ENCODE data around the gene MBD4.
"Not testable (repeated sequence)": the region's sequence is repeated elsewhere in the genome, so short reads cannot be mapped to it uniquely, and the experiment has no call there.

Gene MBD4

GRCh38 chr3:129410971-129411370 lies 28.8 kb downstream of the MBD4 start:
- DNase-seq (ENCODE audit: low read depth in 2 of 2) = no peak

GRCh38 chr3:129409541-129409940 lies 30.2 kb downstream of the MBD4 start:
- no peak for DNase-seq (ENCODE audit: low read depth in 2 of 2)

DNA sequence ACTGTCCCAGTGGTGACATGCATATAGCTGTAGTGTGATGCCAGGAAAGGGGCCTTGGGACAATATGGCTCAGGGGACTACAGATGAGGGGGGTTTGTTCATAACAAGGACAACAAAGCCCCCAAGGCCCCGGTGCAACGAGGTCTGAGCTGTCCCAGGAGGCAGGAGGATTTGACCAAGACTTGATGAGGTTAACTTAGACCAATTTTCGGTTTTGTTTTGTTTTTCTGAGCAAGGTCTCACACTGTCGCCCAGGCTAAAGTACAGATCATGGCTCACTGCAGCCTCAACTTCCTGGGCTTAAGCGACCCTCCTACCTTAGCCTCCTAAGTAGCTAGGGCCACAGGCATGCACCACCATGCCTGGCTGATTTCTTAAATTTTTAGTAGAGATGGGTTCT lies 35.1 kb downstream of the MBD4 start:
- DNase-seq (ENCODE audit: low read depth in 2 of 2) = no peak

DNA sequence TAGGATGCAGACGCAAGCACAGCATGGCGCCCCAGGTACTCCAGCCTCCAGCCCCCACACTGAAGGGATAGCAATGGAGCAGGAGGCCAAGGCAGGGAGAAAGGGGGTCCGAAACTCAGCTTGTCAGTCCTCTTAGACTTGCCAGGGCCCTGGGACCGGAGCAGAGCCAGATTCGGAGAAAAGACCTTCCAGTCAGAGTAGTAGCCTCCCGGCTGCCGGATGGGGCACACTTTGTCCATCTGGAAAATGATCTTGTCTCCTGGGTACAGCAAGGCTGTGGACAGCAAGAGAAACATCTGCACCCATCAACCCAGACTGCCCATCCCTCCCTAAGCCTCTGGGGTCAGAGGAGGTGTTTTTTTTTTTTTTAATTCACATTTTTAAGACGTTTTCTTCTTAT lies 35.6 kb downstream of the MBD4 start:
- DNase-seq (ENCODE audit: low read depth in 2 of 2) = no peak

DNA sequence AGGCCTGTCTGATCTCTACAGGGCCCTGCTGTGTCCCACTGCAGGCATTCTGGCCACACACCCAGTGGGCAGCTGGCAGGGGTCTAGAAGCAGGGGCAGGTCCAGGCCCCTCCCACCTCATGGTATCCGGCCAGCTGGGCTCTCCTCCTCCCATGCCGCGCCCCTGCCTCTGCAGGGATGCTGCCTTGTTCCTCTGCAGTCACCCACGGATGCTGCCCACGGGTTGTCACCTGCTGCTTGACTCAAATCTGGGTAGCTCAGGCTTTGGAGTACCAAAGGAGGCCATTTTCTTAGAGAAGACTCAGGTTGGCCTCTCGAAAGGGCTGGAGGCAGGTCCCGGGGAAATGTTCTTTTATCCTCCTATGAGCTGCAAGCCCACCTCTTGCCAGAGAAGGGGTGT lies 36.3 kb downstream of the MBD4 start:
- DNase-seq (ENCODE audit: low read depth in 2 of 2) = no peak

DNA sequence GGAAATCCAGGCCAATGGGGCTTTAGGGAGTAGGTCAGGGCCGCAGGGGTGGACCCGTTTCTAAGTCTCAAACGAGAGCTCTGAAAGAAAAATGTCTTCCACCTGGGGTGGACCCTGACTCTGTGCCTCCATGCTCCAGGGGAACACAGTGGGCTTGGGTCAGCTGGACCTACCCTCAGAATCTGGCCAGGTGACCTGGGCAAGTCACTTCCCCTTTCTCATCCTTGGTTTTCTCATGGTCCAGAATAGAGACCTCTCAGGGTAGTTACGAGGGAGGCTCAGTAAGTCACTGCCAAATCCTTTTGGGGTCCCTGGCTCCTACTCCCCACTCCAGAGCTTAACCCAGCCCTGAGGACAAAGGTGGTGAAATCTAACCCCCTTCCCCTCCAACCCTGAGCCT lies 37.1 kb downstream of the MBD4 start:
- no peak for DNase-seq (ENCODE audit: low read depth in 2 of 2)

GRCh38 chr3:129402210-129402609 lies 37.5 kb downstream of the MBD4 start:
- DNase-seq (ENCODE audit: low read depth in 2 of 2) = no peak

DNA sequence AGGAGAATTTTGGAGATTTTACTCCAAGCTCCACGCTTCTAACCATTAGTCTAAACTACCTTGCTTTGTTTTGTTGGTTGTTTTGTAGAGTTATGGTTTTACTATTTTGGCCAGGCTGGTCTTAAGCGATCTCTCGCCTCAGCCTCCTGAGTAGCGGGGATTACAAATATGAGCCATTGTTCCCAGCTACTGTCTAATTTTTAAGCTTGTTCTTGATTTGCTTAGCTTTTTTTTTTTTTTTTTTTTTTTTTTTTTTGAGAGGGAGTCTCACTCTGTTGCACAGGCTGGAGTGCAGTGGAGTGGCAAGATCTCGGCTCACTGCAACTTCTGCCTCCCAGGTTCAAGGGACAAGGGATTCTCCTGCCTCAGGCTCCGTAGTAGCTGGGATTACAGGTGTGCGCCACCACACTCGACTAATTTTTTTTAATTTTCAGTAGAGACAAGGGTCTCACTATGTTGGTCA lies 39.8 kb downstream of the MBD4 start:
- no peak for DNase-seq (ENCODE audit: low read depth in 2 of 2)

DNA sequence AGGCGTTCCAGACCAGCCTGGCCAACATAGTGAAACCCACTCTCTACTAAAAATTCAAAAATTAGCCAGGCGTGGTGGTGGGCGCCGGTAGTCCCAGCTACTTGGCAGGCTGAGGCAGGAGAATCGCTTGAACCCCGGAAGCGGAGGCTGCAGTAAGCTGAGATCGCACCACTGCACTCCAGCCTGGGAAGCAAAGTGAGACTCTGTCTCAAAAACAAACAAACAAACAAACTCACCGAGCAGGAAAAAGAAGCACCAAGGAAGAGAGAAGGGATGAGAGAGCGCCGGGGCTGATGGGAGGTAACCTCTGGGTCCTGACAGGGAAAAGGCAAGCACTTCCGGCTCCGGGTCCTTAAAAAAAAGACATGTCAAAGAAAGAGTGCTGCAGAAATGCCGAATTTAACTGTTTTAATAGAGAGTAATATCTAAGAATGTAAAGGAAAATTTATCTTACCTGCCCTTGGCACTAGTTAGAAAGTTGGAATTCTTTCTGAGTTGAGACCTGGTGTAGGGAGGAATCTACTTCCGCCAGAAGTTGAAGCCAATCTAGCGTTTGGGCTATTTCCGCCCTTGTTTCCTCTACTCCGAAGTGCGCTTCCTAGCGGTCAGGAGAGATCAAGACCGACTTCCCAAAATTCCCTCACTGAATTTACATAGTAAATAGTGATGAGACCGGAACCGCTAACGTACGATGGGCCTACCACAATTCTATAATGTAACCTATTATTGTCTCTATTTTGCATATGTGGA lies 40.4 kb downstream of the MBD4 start:
- peak; percentile 55 to 62 for DNase-seq (ENCODE audit: low read depth in 2 of 2)

DNA sequence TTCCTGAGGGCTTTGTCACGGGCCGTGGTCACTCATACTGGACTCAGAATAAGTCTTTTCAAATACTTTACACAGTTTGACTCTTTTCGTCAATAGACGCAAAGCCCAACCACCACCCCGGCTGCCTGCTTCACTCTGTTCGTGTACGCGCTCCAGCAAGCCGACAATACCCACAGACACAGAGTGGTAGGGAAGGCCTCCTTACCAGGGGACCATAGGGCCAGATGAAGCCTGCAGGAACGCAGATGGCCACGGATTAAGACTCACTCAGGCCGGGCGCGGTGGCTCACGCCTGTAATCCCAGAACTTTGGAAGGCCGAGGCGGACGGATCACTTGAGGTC lies 41.0 kb downstream of the MBD4 start:
- DNase-seq (ENCODE audit: low read depth in 2 of 2) = no peak

DNA sequence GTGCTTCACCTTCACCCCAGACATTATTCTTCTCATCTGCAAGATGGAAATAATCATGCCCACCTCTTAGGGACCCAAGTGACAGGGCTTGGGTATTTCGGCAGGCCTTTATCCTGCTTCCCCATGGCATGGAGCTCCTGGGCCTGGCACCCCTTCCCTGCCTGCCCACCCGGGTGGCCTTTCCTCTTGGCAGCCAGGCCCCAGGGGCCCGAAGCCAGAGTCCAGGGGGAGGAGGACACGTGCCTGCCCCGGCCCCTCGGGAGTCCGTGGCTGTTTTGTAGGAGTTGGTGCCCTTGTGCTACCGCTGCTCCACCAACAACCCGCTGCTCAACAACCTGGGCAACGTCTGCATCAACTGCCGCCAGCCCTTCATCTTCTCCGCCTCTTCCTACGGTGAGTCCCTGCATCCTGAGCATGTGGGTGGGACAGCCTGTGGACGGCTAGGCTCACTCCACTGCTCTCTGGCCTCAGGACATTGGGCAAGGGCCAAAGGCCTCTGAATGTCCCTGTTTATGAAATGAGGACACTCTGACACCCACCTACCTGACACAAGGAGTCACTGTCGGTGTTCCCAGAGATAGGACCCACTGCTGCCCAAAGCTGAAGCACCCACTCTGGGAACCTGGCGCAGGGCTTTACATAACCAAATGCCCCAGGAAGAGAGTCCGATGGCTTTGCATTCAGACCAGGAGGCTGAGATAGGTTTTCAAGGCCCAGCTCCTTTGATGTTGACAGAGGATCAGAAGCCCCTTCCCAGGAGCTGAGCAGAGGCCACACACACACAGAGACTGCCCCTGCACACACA lies 45.8 kb downstream of the MBD4 start:
- not testable (repeated sequence) for DNase-seq (ENCODE audit: low read depth in 2 of 2)

DNA sequence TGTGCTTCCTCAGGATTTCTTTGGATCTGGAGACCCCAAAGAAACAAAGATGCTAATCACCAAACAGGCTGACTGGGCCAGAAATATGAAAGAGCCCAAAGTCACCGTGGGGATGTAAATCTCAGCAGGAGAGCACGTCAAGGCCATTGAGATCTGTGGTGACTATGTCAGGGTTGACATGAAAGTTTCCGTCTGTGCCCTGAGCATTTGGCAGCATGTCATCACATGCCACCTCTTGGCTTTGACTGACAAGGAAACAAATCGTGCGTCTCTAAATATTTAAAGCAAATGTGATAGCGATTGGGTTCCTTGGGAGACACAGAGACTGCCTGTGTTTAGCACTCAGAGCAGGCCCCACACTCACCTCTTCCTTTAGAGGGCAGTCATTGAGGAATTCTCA lies 46.5 kb downstream of the MBD4 start:
- DNase-seq (ENCODE audit: low read depth in 2 of 2) = no peak

DNA sequence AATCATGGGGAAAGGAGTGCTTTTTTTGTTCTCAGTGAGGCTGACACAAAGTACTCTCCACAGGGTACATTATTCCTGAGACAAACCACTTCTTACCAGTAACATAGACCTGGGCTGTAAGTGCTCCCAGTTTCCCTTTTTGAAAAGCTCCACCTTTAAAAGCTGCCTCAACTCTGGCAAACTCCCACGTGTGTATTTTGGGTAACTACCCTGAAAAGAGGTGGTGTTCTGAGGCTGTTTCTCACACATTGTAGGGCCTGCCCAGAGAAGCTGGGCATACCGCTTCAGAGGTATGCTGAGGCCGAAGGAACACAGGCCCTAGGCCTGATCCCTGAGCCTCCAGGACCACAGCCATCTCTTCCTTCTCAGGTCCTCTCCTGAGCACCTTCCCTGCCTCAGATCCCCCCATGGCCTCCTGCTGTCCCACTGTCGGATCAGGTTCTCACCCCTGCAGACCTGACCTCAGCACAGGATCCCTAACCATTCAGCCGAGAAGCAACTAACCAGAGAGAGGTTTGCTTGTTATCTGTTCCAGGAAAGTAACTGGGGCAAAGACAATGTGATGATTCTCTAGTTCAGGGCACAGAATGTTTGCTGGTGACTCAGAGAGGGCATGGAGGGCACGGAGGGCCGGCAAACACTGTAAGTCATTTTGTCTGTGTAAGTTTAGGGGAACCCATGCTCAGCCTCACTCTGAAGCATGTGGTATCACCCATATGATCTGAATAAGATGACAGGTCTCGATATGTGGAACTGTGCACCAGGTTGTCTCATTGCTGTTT lies 47.5 kb downstream of the MBD4 start:
- DNase-seq (ENCODE audit: low read depth in 2 of 2) = not testable (repeated sequence)

DNA sequence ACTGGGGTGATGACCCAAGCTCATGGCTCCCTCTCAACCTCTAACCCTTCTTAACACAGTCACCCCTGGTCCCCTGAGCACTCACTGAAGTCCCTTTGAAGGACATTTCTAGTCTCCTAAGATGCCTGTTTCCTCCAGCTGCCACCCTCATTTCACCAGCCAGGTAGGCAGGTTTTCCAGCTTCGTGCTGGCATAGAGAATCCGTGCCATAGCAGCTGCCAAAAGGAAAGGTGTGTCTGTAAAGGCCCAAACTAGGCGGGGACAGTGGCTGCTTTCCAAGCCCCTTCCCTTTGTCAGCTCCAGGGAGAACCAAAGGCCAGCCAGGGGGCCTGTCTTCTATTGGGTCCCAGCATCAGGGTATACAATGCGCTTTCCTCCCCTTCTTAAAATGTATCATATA lies 48.2 kb downstream of the MBD4 start:
- DNase-seq (ENCODE audit: low read depth in 2 of 2) = not testable (repeated sequence)

GRCh38 chr3:129389572-129389937 lies 50.2 kb downstream of the MBD4 start:
- DNase-seq (ENCODE audit: low read depth in 2 of 2) = no peak

DNA sequence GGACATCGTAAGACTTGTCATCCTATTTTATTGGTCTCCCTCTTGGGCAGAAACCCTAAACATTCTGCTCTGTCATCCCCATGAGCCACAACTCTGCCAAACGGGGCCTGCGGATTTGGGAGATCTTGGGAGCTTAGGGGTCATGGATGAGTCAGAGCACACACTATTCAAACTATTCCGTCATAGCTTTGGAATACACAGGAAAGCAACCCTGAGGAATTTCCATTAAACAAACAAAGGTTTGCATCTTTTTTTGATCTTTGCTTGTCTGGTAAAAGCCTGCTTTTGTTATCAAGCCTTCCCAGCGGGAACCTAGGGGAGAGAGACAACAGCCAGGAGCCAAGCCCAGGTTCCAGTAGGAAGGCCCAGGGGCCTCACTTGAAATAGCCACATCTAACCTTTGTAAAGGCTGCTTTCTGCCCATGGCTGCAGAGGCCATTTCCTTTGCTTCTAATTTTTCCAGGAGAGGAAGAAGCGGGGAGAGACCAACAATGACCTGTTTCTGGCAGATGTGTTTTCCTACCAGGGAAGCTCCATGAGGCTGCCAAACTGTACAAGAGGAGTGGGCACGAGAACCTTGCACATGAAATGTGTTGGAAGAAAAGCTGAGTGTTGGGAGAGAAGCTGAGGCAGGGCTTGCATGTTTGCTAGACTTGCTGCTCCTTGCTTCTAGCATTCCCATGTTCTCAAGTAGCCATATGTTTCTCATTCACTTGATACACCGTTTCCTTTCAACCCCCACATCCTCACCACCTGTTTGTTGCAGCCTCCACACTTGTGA lies 50.8 kb downstream of the MBD4 start:
- not testable (repeated sequence) for DNase-seq (ENCODE audit: low read depth in 2 of 2)

GRCh38 chr3:129387487-129387886 lies 52.3 kb downstream of the MBD4 start:
- no peak for DNase-seq (ENCODE audit: low read depth in 2 of 2)

DNA sequence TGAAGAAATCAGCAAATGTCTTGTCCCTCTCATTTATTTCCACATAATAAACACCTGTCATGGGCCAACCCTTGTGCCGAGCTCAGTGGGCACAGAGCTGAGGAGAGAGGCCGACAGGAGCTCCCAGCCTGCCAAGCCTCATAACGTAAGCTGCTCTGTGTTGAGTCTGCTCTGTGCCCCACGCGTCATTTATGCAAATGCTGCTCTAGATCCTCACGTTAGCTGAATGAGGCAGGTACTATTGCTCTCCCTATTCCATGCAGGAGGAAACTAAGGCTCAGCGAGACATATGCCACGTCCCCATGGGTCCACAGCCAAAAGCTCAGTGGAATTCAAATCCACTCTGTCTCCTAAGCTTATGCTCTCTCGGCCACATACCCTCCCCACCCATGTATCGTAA lies 52.8 kb downstream of the MBD4 start:
- DNase-seq (ENCODE audit: low read depth in 2 of 2) = no peak

- not testable (repeated sequence) for DNase-seq (ENCODE audit: low read depth in 2 of 2)
Observed at GRCh38 chr3:129385507-129385906, 54.2 kb downstream of the MBD4 start.

DNA sequence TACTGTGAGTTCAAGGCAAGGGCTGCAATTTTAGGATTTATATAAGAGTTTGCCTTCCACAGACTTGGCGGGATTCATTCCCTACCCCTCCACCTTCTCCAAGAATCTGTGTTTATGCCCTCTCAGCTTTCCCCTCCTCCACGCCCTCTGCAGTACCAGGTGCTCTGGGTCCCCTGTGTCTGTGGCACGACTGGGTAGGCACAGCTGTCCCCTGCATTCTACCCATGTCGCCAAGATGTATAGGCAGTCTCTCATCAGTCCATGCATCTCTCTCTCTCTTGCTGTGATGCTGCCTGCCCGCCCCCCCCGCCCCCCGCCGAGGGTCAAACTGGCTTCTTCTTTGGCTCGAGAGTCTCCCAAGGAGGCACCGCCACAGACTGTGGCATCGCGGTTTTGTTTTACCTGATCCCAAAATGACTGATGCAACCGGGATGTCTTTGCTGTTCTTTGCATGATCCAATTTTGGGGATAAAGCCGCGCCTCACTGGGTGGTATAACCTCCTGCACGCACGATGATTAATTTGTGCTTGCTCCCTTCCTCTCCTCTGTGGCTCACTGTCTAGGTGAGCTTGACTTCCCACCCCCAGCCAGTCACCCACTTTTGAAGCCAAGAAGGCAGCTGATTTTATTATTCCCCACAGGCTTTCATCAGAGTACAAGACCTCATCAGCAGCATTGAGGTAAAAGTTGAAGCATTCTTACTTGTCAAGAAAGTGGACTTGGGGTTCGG lies 55.0 kb downstream of the MBD4 start:
- DNase-seq (ENCODE audit: low read depth in 2 of 2) = no peak

DNA sequence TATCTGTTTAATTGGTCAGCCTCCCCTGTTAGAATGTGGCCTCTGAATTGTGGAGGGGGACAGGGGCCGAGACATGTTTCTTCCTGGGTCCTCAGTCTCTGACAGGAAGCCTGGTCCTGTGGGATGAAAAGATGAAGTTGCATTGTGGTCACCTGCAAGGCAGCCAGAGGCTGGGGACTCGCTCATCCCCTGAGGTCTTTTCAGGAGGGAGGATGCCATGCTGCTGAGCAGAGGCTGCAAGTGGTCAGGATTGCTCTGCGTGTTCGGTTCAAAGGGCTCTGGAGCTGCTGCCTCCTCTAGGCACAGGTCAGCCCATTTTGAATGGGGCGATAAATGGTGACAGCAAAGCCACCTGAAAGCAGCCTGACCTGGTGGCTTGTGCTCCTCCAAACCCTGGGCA lies 55.6 kb downstream of the MBD4 start:
- DNase-seq (ENCODE audit: low read depth in 2 of 2) = not testable (repeated sequence)
